SJSA1 (cell line): Measurements from ENCODE around the gene EFNA3. TPM values are rescaled to one million over a fixed set of nuclear protein-coding genes. Genes with fewer than 3 reads are reported as not detected.

Experiments used
- DNase-seq, 2 experiments: peaks; one replicate each; pipeline ENCODE4 v3.0.0-alpha.2; 2015 to 2020; ENCODE audit warnings: low spot score in 2 of 2, low read depth in 1 of 2
- H3K27ac ChIP-seq: fragments of 250-450 bp; sonication (Bioruptor Pico); 2 replicates; pipeline ENCODE4 v1.5.1; 2020; ENCODE audit warnings: mild to moderate bottlenecking, moderate library complexity
- H3K27me3 ChIP-seq: fragments of 250-450 bp; sonication (Bioruptor Pico); replicated peaks from 2 replicates; pipeline ENCODE4 v1.5.1; 2020; ENCODE audit warnings: mild to moderate bottlenecking, moderate library complexity
- H3K36me3 ChIP-seq: fragments of 250-450 bp; sonication (Bioruptor Pico); 2 replicates; pipeline ENCODE4 v1.5.1; 2020; ENCODE audit warnings: mild to moderate bottlenecking
- H3K4me1 ChIP-seq: fragments of 250-450 bp; sonication (Bioruptor Pico); replicated peaks from 2 replicates; pipeline ENCODE4 v1.6.1; 2021; ENCODE audit warnings: mild to moderate bottlenecking
- H3K4me3 ChIP-seq: fragments of 250-450 bp; sonication (Bioruptor Pico); 2 replicates; pipeline ENCODE4 v1.5.1; 2020; ENCODE audit warnings: mild to moderate bottlenecking
- H3K9me3 ChIP-seq: fragments of 250-450 bp; sonication (Bioruptor Pico); replicated peaks from 2 replicates; pipeline ENCODE4 v1.5.1; 2020; ENCODE audit warnings: mild to moderate bottlenecking
- total RNA-seq: library from RNA; depleted of rRNA; stranded (reverse); fragments of >200 nt; shearing (Covaris generic); gene quantifications from 2 replicates; pipeline ENCODE4 v1.2.3, GENCODE V29; 2014

Gene EFNA3
- total RNA-seq, 1 experiment from 2014 or later: 0.21 TPM

GRCh38 chr1:155126556-155127104, 48.0 kb downstream of the EFNA3 start:
- no peaks in the 10 kb centered on the region for H3K36me3 ChIP-seq
- H3K4me3 ChIP-seq: peak overlapping the region; percentile 37
- no peak overlapping the region; the same call in 1 of the 2 replicates for H3K27ac ChIP-seq
- peaks cover 23% of the 10 kb centered on the region for H3K27me3 ChIP-seq
- DNase-seq: peak in 1 of 2 experiments; percentile 55
- no peaks in the 10 kb centered on the region for H3K9me3 ChIP-seq
- peaks cover 65% of the 10 kb centered on the region for H3K4me1 ChIP-seq

DNA sequence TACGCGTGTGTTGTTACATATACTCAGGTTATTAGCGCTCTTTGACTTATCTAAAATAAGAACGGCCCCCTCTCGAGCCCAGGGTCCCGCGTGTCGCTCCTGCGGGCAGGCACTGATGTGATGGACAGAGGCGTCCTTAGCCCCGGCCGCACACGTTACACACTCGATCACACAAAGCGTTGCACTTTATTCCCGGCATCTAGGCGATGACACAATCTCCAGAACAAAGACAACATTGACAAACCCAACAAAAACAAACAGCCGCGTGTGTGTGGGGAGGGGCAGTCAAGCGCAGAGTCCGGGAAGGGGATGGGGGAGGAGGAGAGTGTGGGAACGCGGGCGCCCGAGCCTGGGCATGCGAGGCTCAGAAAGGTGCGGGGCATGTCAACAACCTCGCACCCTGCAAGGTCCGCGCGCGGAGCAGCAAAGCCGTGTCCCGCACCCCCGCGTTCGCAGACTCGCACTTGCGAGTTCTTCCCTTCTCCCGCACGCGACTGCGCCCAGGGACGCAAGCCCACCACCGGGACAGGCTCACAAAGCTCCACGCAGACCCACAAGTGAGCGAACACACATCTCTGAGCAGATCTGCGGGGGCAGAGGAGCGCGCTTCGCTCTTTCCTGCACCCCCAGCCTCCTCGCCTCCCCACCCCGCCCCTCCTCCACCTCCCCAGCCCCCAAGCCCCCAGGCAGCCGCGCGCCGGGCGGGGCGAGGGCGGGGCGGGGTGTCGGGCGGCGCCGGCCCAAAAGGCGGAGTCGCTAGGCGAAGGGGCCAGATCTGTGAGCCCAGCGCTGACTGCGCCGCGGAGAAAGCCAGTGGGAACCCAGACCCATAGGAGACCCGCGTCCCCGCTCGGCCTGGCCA, 48.7 kb downstream of the EFNA3 start, which contains the start of gene EFNA1:
Gene EFNA1 (plus strand): TSS at position 772 of the 862 bp plus-strand sequence. CDS start 102 bp downstream, outside the sequence.
- peak; percentile 80 to 81 for DNase-seq
- H3K4me1 ChIP-seq: peaks cover 65% of the 10 kb centered on the region
- peaks cover 23% of the 10 kb centered on the region for H3K27me3 ChIP-seq
- H3K27ac ChIP-seq: no peak within 1 kb of the TSS; the same call in 1 of the 2 replicates
- H3K4me3 ChIP-seq: peak within 1 kb of the TSS; percentile 37
- no peaks in the 10 kb centered on the region for H3K36me3 ChIP-seq
- H3K9me3 ChIP-seq: no peaks in the 10 kb centered on the region

- Histone ChIP-seq H3K27me3 (peaks cover 23% of the 10 kb centered on the region), H3K36me3 (no peaks in the 10 kb centered on the region), H3K4me3 (peak overlapping the region; percentile 37), H3K9me3 (no peaks in the 10 kb centered on the region), H3K27ac (no peak overlapping the region), H3K4me1 (peaks cover 65% of the 10 kb centered on the region)
- peak in 1 of 2 experiments; percentile 42 for DNase-seq
Measured at GRCh38 chr1:155127967-155128754, 49.5 kb downstream of the EFNA3 start.

- no peak for DNase-seq
- Histone ChIP-seq H3K9me3 (no peaks in the 10 kb centered on the region), H3K27me3 (peaks cover 23% of the 10 kb centered on the region), H3K27ac (no peak overlapping the region), H3K4me1 (peaks cover 60% of the 10 kb centered on the region), H3K4me3 (no peak overlapping the region), H3K36me3 (0 out of 2 replicates have a peak, but pooled peaks cover 2% of the 10 kb centered on the region)
Measured at GRCh38 chr1:155128755-155129473, 50.3 kb downstream of the EFNA3 start.

DNA sequence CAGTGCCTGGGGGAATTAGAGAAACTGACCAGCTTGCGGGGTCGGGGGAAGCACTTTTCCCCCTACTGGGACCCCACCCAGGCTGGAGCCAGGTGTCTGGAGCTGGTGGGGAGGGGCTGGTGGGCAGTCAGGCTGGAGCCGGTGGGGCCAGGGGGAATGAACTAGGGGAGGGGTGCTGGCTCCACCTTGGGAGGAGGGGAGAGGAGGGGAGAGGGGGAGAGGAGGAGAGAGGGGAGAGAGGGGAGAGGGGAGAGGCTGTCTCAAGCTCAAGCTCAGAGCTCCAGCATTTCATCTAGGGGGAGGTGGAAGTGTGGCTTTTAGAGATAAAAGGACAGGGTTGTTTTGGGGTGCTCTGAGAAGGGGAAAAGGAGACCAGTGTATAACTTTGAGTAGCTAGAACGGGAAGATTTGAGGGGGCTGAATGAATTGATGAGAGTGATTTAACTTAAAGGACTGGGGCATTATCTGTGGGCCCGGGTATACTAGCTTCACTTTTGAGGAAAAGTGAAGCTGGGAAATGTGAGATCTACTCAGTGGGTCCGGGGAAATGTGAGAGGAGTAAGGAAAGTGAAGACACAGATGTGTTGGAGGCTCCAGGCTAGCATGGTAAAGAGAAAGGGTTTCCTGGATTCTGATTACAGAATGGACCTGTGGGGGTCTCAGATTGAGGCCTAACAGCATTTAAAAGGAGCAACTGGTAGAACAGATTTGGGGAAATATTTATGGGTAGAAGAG, 51.8 kb downstream of the EFNA3 start:
- Histone ChIP-seq H3K4me3 (no peak overlapping the region), H3K4me1 (peaks cover 57% of the 10 kb centered on the region), H3K27ac (no peak overlapping the region)

GRCh38 chr1:155131285-155131684, 52.6 kb downstream of the EFNA3 start:
- H3K27ac ChIP-seq: no peak overlapping the region
- peaks cover 18% of the 10 kb centered on the region for H3K27me3 ChIP-seq
- no peak for DNase-seq
- H3K4me1 ChIP-seq: peaks cover 51% of the 10 kb centered on the region
- no peaks in the 10 kb centered on the region for H3K9me3 ChIP-seq
- H3K4me3 ChIP-seq: no peak overlapping the region
- 0 out of 2 replicates have a peak, but pooled peaks cover 6% of the 10 kb centered on the region for H3K36me3 ChIP-seq

More for the DNA sequence above, 51.8 kb downstream of the EFNA3 start:
- DNase-seq: no peak
- no peaks in the 10 kb centered on the region for H3K9me3 ChIP-seq
- 0 out of 2 replicates have a peak, but pooled peaks cover 6% of the 10 kb centered on the region for H3K36me3 ChIP-seq
- peaks cover 23% of the 10 kb centered on the region for H3K27me3 ChIP-seq

DNA sequence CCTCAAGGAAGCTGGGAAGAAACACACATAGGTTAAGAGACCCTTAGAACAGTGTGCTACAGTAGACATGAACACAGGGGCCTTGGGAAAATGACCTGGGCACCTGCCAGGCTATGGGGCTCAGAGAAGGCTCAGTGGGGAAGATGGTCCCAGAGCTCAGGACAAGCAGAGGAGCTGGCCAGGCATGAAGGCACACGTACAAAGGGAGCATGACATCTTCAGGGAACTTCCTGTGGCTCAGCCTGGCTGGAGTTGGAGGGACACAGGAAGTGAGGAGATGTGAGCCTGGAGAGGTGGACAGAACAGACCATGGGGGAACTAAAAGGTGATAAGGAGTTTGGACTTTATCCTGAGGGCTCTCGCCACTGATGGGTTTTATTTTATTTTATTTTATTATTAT, 53.2 kb downstream of the EFNA3 start:
- Histone ChIP-seq H3K4me3 (no peak overlapping the region), H3K9me3 (no peaks in the 10 kb centered on the region), H3K36me3 (peaks cover 6% of the 10 kb centered on the region; the same call in 1 of the 2 replicates), H3K4me1 (peaks cover 51% of the 10 kb centered on the region), H3K27me3 (peaks cover 13% of the 10 kb centered on the region), H3K27ac (no peak overlapping the region)
- DNase-seq: no peak

- no peak overlapping the region for H3K4me3 ChIP-seq
- H3K4me1 ChIP-seq: peaks cover 37% of the 10 kb centered on the region
- no peaks in the 10 kb centered on the region for H3K27me3 ChIP-seq
- DNase-seq: no peak
- no peak overlapping the region for H3K27ac ChIP-seq
- peaks cover 23% of the 10 kb centered on the region for H3K36me3 ChIP-seq
- no peaks in the 10 kb centered on the region for H3K9me3 ChIP-seq
Measured at GRCh38 chr1:155133799-155134281, 55.2 kb downstream of the EFNA3 start.

DNA sequence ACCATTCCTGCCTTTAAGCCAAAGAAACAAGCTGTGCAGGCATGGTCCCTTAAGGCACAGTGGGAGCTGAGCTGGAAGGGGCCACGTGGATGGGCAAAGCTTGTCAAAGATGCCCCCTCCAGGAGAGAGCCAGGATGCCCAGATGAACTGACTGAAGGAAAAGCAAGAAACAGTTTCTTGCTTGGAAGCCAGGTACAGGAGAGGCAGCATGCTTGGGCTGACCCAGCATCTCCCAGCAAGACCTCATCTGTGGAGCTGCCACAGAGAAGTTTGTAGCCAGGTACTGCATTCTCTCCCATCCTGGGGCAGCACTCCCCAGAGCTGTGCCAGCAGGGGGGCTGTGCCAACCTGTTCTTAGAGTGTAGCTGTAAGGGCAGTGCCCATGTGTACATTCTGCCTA, 55.7 kb downstream of the EFNA3 start:
- Histone ChIP-seq H3K27ac (no peak overlapping the region; the same call in 1 of the 2 replicates), H3K9me3 (no peaks in the 10 kb centered on the region), H3K4me1 (peaks cover 37% of the 10 kb centered on the region), H3K4me3 (no peak overlapping the region), H3K36me3 (peaks cover 24% of the 10 kb centered on the region), H3K27me3 (no peaks in the 10 kb centered on the region)
- DNase-seq: no peak

DNA sequence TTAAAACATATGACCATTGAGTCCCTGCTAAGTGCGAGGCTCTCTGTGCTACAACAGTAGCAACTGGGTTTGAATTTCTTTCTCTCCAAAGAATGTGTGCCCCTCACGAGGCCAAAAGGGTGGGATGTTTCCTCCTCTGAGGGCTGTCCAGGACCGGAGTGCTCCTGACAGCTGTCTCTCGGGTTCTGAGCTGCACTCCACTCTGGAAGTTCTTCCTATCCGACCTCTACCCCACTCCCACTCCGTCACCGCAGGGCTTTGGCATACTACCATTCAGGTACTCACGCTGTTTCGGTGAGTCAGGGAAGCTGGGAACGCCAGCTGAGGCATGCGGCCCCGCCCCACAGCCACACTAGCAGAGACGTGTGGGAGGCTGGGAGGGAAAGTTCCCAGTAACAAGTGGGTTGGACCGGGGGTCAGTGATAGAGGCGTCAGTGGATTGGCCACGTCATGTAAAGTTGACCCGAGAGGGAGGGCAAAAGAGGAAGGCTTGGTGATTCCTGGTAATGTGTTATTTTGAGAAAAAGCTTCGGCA, 56.3 kb downstream of the EFNA3 start:
- peak; percentile 82 to 93 for DNase-seq

GRCh38 chr1:155135415-155136028, 56.9 kb downstream of the EFNA3 start, which contains the start of gene SLC50A1:
Gene SLC50A1, plus strand, starts transcription at chr1:155135852. Its CDS starts 60 bp downstream, at chr1:155135912.
- peak within 1 kb of the TSS; percentile 50 for H3K4me3 ChIP-seq
- peaks cover 30% of the 10 kb centered on the region for H3K36me3 ChIP-seq
- H3K9me3 ChIP-seq: no peaks in the 10 kb centered on the region
- H3K4me1 ChIP-seq: peaks cover 33% of the 10 kb centered on the region
- DNase-seq: peak; percentile 92 to 96
- no peaks in the 10 kb centered on the region for H3K27me3 ChIP-seq
- H3K27ac ChIP-seq: peak within 1 kb of the TSS; percentile 89

More for the DNA sequence above, 56.3 kb downstream of the EFNA3 start:
- Histone ChIP-seq H3K4me3 (peak overlapping the region; percentile 50), H3K27ac (peak overlapping the region; percentile 89), H3K27me3 (no peaks in the 10 kb centered on the region), H3K36me3 (peaks cover 26% of the 10 kb centered on the region), H3K4me1 (peaks cover 32% of the 10 kb centered on the region), H3K9me3 (no peaks in the 10 kb centered on the region)

DNA sequence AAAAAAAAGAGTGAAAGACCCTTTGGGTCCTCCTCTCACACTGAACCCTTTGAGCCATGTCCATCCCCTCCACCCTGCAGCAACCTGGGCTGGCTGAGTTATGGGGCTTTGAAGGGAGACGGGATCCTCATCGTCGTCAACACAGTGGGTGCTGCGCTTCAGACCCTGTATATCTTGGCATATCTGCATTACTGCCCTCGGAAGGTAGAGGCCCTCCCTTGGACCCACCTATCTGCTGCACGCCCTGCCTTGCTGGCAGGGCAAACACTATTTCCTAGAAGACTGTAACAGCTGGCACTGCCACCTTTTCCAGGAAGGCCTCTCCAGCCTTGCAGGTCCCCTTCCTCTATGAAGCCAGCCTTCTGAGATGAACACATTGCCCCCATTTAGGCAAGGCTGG, 58.1 kb downstream of the EFNA3 start:
- no peak overlapping the region for H3K27ac ChIP-seq
- no peaks in the 10 kb centered on the region for H3K9me3 ChIP-seq
- DNase-seq: no peak
- peaks cover 30% of the 10 kb centered on the region for H3K36me3 ChIP-seq
- no peaks in the 10 kb centered on the region; the same call in 1 of the 2 replicates for H3K27me3 ChIP-seq
- peak overlapping the region; percentile 50 for H3K4me3 ChIP-seq
- peaks cover 34% of the 10 kb centered on the region for H3K4me1 ChIP-seq
